Trophoblast cell (in vitro differentiated cells and primary cell): ENCODE results near the gene GRAP.
"Not testable (repeated sequence)": the region's sequence is repeated elsewhere in the genome, so short reads cannot be mapped to it uniquely, and the experiment has no call there.

Source experiments
- DNase-seq, 2 donors: peaks; one replicate each; pipeline ENCODE4 v3.0.0-alpha.2; 2016
- H2AFZ ChIP-seq: 2 replicates; pipeline ENCODE4 v1.6.1; 2013; ENCODE audit warnings: low read length, moderate library complexity, mild to moderate bottlenecking; ENCODE audit not compliant: insufficient read depth, poor library complexity
- H2AK5ac ChIP-seq: 2 replicates; pipeline ENCODE4 v1.6.1; 2013; ENCODE audit warnings: mild to moderate bottlenecking, low read length
- H2BK120ac ChIP-seq: 2 replicates; pipeline ENCODE4 v1.6.1; 2013; ENCODE audit warnings: low read length, mild to moderate bottlenecking, moderate library complexity; ENCODE audit not compliant: insufficient read depth, poor library complexity
- H2BK12ac ChIP-seq: 2 replicates; pipeline ENCODE4 v1.6.1; 2013; ENCODE audit warnings: mild to moderate bottlenecking, low read length, moderate library complexity
- H2BK5ac ChIP-seq: 2 replicates; pipeline ENCODE4 v1.6.1; 2013; ENCODE audit warnings: low read length, low read depth, moderate library complexity, mild to moderate bottlenecking; ENCODE audit not compliant: poor library complexity
- H3K14ac ChIP-seq: 2 replicates; pipeline ENCODE4 v1.6.1; 2013; ENCODE audit warnings: mild to moderate bottlenecking, low read length
- H3K18ac ChIP-seq: 2 replicates; pipeline ENCODE4 v1.6.1; 2013; ENCODE audit warnings: mild to moderate bottlenecking, low read length
- H3K23ac ChIP-seq: 2 replicates; pipeline ENCODE4 v1.6.1; 2013; ENCODE audit warnings: low read length
- H3K27ac ChIP-seq: 2 replicates; pipeline ENCODE4 v1.5.1; 2013; ENCODE audit warnings: low read depth, mild to moderate bottlenecking, inconsistent platforms, low read length, moderate library complexity
- H3K27me3 ChIP-seq: 2 replicates; pipeline ENCODE4 v1.6.1; 2013; ENCODE audit warnings: inconsistent platforms, mild to moderate bottlenecking, low read length, moderate library complexity; ENCODE audit not compliant: insufficient read depth
- H3K36me3 ChIP-seq, 2 experiments: 1 replicate in 1 of 2; 2 replicates in 1 of 2; pipeline ENCODE4 v1.6.1; 2013; ENCODE audit warnings: low read length in 2 of 2, mild to moderate bottlenecking in 2 of 2, moderate library complexity in 1 of 2; ENCODE audit not compliant: insufficient read depth in 2 of 2, control insufficient read depth in 1 of 2
- H3K4ac ChIP-seq: 2 replicates; pipeline ENCODE4 v1.6.1; 2013; ENCODE audit warnings: low read depth, mild to moderate bottlenecking, low read length, moderate library complexity
- H3K4me1 ChIP-seq, 2 experiments: 1 replicate in 1 of 2; 2 replicates in 1 of 2; pipeline ENCODE4 v1.6.1; 2013; ENCODE audit warnings: low read length in 2 of 2, mild to moderate bottlenecking in 2 of 2, moderate library complexity in 1 of 2; ENCODE audit not compliant: insufficient read depth in 2 of 2, control insufficient read depth in 1 of 2
- H3K4me2 ChIP-seq: 2 replicates; pipeline ENCODE4 v1.6.1; 2013; ENCODE audit warnings: inconsistent platforms, mild to moderate bottlenecking, low read length, moderate library complexity
- H3K4me3 ChIP-seq: 2 replicates; pipeline ENCODE4 v1.5.1; 2013; ENCODE audit warnings: mild to moderate bottlenecking, low read depth, low read length, inconsistent platforms
- H3K79me1 ChIP-seq: one replicate; pipeline ENCODE4 v1.6.1; 2013; ENCODE audit warnings: low read length
- H3K79me2 ChIP-seq: 2 replicates; pipeline ENCODE4 v1.6.1; 2013; ENCODE audit warnings: low read length, mild to moderate bottlenecking; ENCODE audit not compliant: control insufficient read depth, insufficient read depth, poor library complexity
- H3K9ac ChIP-seq: 2 replicates; pipeline ENCODE4 v1.6.1; 2013; ENCODE audit warnings: mild to moderate bottlenecking, low read length
- H3K9me3 ChIP-seq: 2 replicates; pipeline ENCODE4 v1.6.1; 2013; ENCODE audit warnings: low read depth, mild to moderate bottlenecking, control low read depth, inconsistent platforms, low read length; ENCODE audit not compliant: insufficient read depth
- H4K12ac ChIP-seq: 2 replicates; pipeline ENCODE4 v1.6.1; 2013; ENCODE audit warnings: low read depth, mild to moderate bottlenecking, low read length, moderate library complexity
- H4K8ac ChIP-seq: 2 replicates; pipeline ENCODE4 v1.6.1; 2013; ENCODE audit warnings: low read depth, mild to moderate bottlenecking, low read length, moderate library complexity
- H4K91ac ChIP-seq: one replicate; pipeline ENCODE4 v1.6.1; 2013; ENCODE audit warnings: low read depth, mild to moderate bottlenecking, low read length, moderate library complexity
- WGBS: extraction: QIAGEN DNeasy Blood & Tissue Kit; methylation state at CpG from one replicate; pipeline ENCODE4 v1.1.7; 2013; ENCODE audit warnings: missing lambda C conversion rate; ENCODE audit not compliant: insufficient read length, insufficient coverage; ENCODE audit errors: extremely low coverage; 5-methylcytosine and 5-hydroxymethylcytosine counted together

Gene GRAP

DNA sequence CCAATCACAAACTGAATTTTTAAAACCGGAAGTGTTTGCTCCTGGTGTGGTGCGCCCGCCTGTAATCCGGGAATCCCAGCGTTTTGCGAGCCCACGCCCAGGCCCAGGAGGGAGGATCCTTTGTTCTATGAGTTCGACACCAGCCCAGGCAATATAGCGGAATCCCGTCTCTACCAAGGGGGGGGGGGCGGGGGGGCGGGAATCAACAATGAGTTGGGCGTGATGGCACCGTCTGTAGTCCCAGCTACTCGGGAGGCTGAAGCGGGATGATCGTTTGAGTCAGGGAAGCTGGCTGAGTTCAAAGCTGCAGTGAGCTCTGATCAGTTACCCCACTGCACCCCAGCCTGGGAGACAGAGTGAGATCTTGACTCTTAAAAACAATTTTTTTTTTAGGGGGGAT is 17.6 kb upstream of the GRAP start:
- not testable (repeated sequence) for H3K27me3 ChIP-seq, H3K9me3 ChIP-seq, H2BK120ac ChIP-seq, H3K23ac ChIP-seq, H4K91ac ChIP-seq, H3K9ac ChIP-seq, H3K79me2 ChIP-seq, DNase-seq, H3K27ac ChIP-seq, H2BK12ac ChIP-seq, H4K12ac ChIP-seq, H3K4me3 ChIP-seq, H2AK5ac ChIP-seq, H3K4me2 ChIP-seq, H2BK5ac ChIP-seq, H2AFZ ChIP-seq, H3K36me3 ChIP-seq, H3K4me1 ChIP-seq, H3K4ac ChIP-seq, H3K14ac ChIP-seq, H4K8ac ChIP-seq, H3K18ac ChIP-seq, H3K79me1 ChIP-seq
- no CpG with 5 or more reads among the region's 17 CpGs for WGBS

- H2BK120ac ChIP-seq, H3K9ac ChIP-seq, H3K23ac ChIP-seq, H3K9me3 ChIP-seq, H2AFZ ChIP-seq, H4K8ac ChIP-seq, H4K12ac ChIP-seq, H3K4ac ChIP-seq, H3K36me3 ChIP-seq, H2AK5ac ChIP-seq, H2BK5ac ChIP-seq, H3K14ac ChIP-seq, H3K4me2 ChIP-seq, H3K4me3 ChIP-seq, H2BK12ac ChIP-seq, H3K27me3 ChIP-seq, H3K4me1 ChIP-seq, H4K91ac ChIP-seq, DNase-seq, H3K18ac ChIP-seq, H3K79me1 ChIP-seq, H3K79me2 ChIP-seq: not testable (repeated sequence)
- H3K27ac ChIP-seq: peak overlapping the region; percentile 34
- WGBS: no CpG with 5 or more reads among the region's 44 CpGs
Observed at GRCh38 chr17:19063326-19063956, 16.7 kb upstream of the GRAP start.

DNA sequence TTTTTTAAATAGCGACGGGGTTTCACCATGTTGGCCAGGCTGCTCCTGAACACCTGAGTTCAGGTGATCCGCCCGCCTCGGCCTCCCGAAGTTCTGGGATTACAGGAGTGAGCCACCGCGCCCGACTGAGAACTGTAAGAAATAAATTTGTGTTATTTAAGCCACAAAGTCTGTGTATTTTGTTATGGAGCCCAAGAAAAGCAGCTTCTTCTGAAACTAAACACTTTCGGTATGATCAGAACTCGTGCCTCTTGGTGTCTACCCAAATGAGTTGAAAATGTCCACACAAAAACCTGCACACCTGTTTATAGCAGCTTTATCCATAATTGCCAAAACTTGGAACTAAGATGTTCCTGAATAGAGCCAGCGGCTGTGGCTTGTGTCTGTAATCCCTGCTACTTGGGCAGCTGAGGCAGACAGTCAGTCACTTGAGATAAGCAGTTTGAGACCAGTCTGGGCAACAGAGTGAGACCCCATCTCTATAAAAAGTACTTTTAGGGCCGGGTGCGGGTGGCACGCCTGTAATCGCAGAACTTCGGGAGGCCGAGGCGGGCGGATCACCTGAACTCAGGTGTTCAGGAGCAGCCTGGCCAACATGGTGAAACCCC is 16.1 kb upstream of the GRAP start:
- H3K36me3 ChIP-seq, H2BK5ac ChIP-seq, H3K27me3 ChIP-seq, H3K9ac ChIP-seq, DNase-seq, H3K4me3 ChIP-seq, H4K8ac ChIP-seq, H3K79me1 ChIP-seq, H3K4me1 ChIP-seq, H3K23ac ChIP-seq, H4K91ac ChIP-seq, H3K27ac ChIP-seq, H3K9me3 ChIP-seq, H3K18ac ChIP-seq, H4K12ac ChIP-seq, H2BK12ac ChIP-seq, H3K79me2 ChIP-seq, H3K4me2 ChIP-seq, H2AK5ac ChIP-seq, H3K14ac ChIP-seq, H2AFZ ChIP-seq, H2BK120ac ChIP-seq, H3K4ac ChIP-seq: not testable (repeated sequence)
- WGBS: no CpG with 5 or more reads among the region's 20 CpGs

DNA sequence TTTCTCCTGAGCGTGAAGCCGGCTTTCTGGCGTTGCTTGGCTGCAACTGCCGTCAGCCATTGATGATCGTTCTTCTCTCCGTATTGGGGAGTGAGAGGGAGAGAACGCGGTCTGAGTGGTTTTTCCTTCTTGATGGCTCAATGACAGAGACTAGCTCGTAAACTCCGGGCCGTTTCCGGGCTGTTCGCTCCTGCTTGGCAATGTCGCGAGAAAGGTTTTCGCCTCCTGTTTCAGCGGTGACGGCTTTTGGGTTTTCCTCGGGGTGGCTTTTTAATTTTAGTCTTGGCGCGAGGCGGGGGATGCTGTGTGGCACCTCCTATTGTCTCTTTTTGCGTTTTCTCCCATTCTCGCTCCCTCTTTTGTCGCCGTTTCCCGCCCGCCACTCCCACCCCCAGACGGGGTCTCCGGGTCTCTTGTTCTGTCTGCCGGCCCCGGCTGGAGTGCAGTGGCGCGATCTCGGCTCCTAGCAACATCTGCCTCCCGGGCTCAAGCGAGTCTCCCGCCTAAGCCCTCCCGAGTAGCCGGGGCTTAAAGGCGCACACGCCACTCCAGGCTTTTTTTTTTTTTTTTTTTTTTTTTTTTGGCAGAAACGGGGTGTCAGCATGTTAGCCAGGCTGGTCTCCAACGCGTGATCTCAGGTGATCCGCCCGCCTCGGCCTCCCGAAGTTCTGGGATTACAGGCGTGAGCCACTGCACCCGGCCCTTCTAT is 15.4 kb upstream of the GRAP start:
- not testable (repeated sequence) for H2BK12ac ChIP-seq, H3K79me2 ChIP-seq, H3K36me3 ChIP-seq, H3K27me3 ChIP-seq, DNase-seq, H2BK5ac ChIP-seq, H3K4me2 ChIP-seq, H3K9me3 ChIP-seq, H3K9ac ChIP-seq, H4K12ac ChIP-seq, H3K18ac ChIP-seq, H2AK5ac ChIP-seq, H3K4me3 ChIP-seq, H4K91ac ChIP-seq, H3K23ac ChIP-seq, H2AFZ ChIP-seq, H3K14ac ChIP-seq, H3K27ac ChIP-seq, H3K4me1 ChIP-seq, H3K4ac ChIP-seq, H2BK120ac ChIP-seq, H4K8ac ChIP-seq, H3K79me1 ChIP-seq
- WGBS: no CpG with 5 or more reads among the region's 51 CpGs
